ENCODE measurements around the gene DNAJC8.

GRCh38 chr1:28240024-28240423, 7.2 kb upstream of the DNAJC8 start:
- TF ChIP-seq EZH2 (IDR thresholded peaks at IDR 0.05; ENCODE audit: low read depth) (no peak), CTCF (conservative IDR thresholded peaks at IDR 0.05) (no peak)
